BJ (cell line): ENCODE measurements around the gene ALPK1. TPM values are rescaled to one million over a fixed set of nuclear protein-coding genes. Genes with fewer than 3 reads are reported as not detected.
"Not testable (repeated sequence)": the region's sequence is repeated elsewhere in the genome, so short reads cannot be mapped to it uniquely, and the experiment has no call there.

Source experiments
- CTCF ChIA-PET: fragments of 350-600 bp; formaldehyde crosslinking; extraction: SDS; loops from one replicate; lab custom pipeline; 2021; ENCODE audit warnings: antibody characterized with exemption, inconsistent platforms; lab: Yijun Ruan, JAX
- POLR2A ChIA-PET: fragments of 300-600 bp; sonication (Branson Sonifier 250); formaldehyde crosslinking; extraction: SDS; loops from one replicate; lab custom pipeline; 2021; ENCODE audit warnings: antibody characterized with exemption; lab: Charles Lee
- DNase-seq: peaks from one replicate; pipeline ENCODE4 v3.0.0-alpha.2; 2011; ENCODE audit warnings: low read depth
- H3K27me3 ChIP-seq: 2 replicates; pipeline ENCODE4 v1.6.0; 2011; ENCODE audit warnings: low read length; ENCODE audit not compliant: control insufficient read depth, insufficient read depth
- H3K36me3 ChIP-seq: 2 replicates; pipeline ENCODE4 v1.5.1; 2011; ENCODE audit warnings: low read length; ENCODE audit not compliant: control insufficient read depth, insufficient read depth
- H3K4me3 ChIP-seq: 2 replicates; pipeline ENCODE4 v1.5.1; 2011; ENCODE audit warnings: low read depth, mild to moderate bottlenecking, control low read depth, low read length
- polyA plus RNA-seq: library from polyadenylated mRNA; depleted of rRNA; stranded (reverse); fragments of >200 nt; gene quantifications from 2 replicates; pipeline ENCODE4 v1.2.3, GENCODE V29; 2011
- TF ChIP-seq, protein P1 (sequence below): IDR thresholded peaks from 2 replicates; pipeline ENCODE4 v1.5.1; 2011; ENCODE audit warnings: low read depth, mild to moderate bottlenecking, control low read depth, inconsistent platforms, low read length, moderate library complexity; ENCODE audit not compliant: insufficient read depth

Gene ALPK1
- polyA plus RNA-seq, 1 experiment: 7.6 TPM

DNA sequence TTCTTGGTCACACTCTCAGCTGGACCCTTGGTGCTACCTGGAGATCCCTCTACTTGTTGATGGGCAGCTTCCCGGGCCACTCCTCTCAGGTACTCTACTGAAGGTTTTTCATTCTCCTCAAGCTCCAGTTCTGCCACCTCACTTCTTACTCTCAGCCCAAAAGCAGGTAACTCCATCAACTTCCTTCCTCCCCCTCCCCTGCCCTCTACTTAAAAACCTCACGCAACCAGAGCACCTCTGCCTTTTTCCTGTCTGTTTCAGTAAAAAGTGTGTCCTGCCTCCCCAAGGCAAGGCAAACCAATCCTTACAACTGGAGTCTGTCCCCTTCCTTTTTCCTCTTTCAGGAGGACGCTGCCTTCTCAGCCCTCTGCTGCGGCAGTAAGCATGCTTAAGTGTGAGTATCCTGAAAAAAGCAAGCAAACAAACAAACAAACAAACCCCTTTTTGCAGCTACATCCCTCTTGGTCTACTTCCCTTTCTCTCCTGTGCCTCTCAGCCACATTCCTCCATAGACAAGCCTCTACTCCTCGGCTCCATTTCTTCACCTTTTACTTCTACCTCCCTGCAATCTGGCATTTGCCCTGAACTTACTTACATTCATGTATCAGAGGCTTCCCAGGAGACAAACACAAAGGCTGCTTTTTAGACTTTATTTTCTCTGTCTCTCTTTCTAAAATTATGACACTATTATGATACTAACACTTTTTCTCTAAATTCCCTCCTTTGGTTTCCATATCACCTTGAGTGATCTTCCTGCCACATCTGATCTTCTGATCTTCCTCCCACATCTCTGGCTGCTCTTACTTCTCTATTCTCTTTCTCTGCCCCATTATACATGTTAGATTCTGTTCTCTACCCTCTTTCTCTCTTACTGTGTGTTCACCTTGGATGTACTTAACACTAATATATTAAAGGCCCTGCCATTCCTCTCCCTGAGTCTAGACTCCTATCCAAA is 5.4 kb downstream of the ALPK1 start:
- CTCF ChIA-PET: interaction anchor here (0.8 to 1.1 kb wide), 3 partner anchors 18 to 36 kb away, joined by 3 to 4 read pairs (median 3); no protein-coding TSS in a partner anchor
- Histone ChIP-seq H3K4me3 (no peak overlapping the region), H3K27me3 (no peaks in the 10 kb centered on the region), H3K36me3 (no peaks in the 10 kb centered on the region)
- POLR2A ChIA-PET: no interaction called here
- DNase-seq: no peak
- TF ChIP-seq, protein P1, sequence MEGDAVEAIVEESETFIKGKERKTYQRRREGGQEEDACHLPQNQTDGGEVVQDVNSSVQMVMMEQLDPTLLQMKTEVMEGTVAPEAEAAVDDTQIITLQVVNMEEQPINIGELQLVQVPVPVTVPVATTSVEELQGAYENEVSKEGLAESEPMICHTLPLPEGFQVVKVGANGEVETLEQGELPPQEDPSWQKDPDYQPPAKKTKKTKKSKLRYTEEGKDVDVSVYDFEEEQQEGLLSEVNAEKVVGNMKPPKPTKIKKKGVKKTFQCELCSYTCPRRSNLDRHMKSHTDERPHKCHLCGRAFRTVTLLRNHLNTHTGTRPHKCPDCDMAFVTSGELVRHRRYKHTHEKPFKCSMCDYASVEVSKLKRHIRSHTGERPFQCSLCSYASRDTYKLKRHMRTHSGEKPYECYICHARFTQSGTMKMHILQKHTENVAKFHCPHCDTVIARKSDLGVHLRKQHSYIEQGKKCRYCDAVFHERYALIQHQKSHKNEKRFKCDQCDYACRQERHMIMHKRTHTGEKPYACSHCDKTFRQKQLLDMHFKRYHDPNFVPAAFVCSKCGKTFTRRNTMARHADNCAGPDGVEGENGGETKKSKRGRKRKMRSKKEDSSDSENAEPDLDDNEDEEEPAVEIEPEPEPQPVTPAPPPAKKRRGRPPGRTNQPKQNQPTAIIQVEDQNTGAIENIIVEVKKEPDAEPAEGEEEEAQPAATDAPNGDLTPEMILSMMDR: no peak

DNA sequence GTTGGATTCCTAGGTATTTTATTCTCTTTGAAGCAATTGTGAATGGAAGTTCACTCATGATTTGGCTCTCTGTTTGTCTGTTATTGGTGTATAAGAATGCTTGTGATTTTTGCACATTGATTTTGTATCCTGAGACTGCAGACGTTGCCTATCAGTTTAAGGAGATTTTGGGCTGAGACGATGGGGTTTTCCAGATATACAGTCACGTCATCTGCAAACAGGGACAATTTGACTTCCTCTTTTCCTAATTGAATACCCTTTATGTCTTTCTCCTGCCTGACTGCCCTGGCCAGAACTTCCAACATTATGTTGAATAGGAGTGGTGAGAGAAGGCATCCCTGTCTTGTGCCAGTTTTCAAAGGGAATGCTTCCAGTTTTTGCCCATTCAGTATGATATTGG is 8.3 kb downstream of the ALPK1 start:
- POLR2A ChIA-PET, DNase-seq, CTCF ChIA-PET: not testable (repeated sequence)

DNA sequence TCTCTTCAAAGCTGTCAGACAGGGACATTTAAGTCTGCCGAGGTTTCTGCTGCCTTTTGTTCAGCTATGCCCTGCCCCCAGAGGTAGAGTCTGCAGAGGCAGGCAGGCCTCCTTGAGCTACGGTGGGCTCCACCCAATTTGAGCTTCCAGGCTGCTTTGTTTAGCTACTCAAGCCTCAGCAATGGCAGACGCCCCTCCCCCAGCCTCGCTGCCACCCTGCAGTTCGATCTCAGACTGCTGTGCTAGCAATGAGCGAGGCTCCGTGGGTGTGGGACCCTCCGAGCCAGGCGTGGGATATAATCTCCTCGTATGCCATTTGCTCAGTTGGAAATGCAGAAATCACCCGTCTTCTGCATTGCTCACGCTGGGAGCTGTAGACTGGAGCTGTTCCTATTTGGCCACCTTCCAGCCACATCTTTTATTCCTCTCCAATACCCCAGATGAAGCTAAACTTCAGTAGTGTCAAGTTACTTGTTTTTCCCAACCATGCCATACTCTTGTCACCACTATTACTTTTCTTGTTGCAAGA is 12.2 kb downstream of the ALPK1 start:
- not testable (repeated sequence) for H3K4me3 ChIP-seq, DNase-seq, H3K27me3 ChIP-seq, H3K36me3 ChIP-seq
- ChIA-PET CTCF (interaction anchor here (0.6 to 2.0 kb wide), 8 partner anchors 8 to 323 kb away, joined by 3 to 7 read pairs (median 4); no protein-coding TSS in a partner anchor), POLR2A (interaction anchor here (0.6 kb wide), 1 partner anchor 12 kb away, joined by 5 read pairs; the partner anchor contains the start of gene ALPK1)

More for the DNA sequence above, 8.3 kb downstream of the ALPK1 start:
- H3K4me3 ChIP-seq, H3K36me3 ChIP-seq, H3K27me3 ChIP-seq: not testable (repeated sequence)

DNA sequence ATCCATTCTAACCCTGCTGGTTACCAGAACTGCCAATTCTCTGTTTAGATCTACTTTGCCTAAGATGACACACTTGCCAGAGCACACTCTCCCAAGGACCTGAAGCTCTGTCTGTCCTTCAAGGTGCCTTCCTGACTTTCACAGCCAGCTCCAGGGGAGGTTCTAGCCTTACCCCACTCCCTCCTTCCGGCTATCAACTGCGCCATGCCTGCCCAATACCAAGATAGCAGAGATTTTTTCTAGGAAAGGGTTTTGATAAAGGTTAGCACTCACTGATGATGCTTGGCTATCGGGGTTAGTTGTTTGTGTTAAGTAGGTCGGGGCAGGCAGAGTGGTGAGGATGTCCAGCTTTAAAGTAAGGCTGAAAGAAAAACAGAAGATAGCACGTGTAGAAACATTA is 14.3 kb downstream of the ALPK1 start:
- TF ChIP-seq, protein P1: no peak
- Histone ChIP-seq H3K4me3 (no peak overlapping the region), H3K36me3 (no peaks in the 10 kb centered on the region; the same call in 1 of the 2 replicates), H3K27me3 (no peaks in the 10 kb centered on the region)
- CTCF ChIA-PET: interaction anchor here (0.7 to 1.5 kb wide), 6 partner anchors 9 to 213 kb away, joined by 3 to 6 read pairs (median 4); partner anchors contain the start of genes ALPK1 and TIFA
- POLR2A ChIA-PET: no interaction called here
- DNase-seq: no peak

DNA sequence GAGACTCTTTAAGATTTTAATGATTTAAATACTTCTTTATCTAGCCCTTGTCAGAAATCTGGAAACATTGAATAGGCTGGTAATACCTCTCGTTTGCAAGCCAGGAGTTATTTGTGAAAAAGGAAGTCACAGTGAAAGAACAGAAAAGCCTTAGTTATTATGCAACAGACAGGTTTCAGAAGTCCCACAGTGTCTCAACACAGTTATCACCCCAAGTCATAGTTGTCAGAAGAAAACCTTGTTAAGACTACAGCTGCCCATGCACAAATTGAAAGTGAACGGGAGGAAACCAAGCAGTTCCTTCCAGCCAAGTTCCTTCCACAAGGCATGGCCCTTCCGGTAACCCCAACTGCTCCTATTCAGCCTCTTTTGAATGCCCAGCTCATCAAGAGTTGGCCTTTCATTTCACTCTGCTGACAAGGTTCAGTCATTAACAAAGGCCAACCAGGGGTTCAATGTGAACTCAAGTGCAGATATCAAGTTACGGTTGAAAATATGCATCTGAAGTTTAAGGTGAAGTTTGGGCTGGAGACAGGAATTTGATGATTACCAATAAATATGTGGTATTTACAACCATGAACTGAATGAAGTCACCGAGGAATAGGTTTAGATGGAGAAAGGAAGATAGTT is 15.6 kb downstream of the ALPK1 start:
- no peak for DNase-seq
- H3K27me3 ChIP-seq: no peaks in the 10 kb centered on the region
- POLR2A ChIA-PET: no interaction called here
- no peak overlapping the region for H3K4me3 ChIP-seq
- CTCF ChIA-PET: no interaction called here
- TF ChIP-seq, protein P1: no peak
- no peaks in the 10 kb centered on the region; the same call in 1 of the 2 replicates for H3K36me3 ChIP-seq

DNA sequence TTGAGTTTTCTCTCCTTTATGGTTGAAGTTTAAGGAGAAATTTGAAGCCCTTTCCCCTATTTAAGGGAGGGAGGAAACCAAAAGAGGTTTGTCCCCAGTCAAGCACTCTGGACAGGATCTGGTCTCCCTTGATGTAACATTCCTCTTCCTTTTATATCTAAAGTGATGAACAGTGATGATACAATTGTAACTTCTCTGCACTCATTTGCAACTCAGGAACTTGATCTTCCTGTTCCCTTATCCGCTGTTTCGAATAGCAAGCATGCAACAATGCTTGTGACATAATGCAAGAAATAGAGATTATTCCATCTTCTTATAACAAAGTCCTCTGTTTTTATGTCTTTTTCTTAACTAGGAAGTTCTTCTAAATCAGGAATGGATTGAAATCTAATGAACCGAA is 18.3 kb downstream of the ALPK1 start:
- Histone ChIP-seq H3K27me3 (no peaks in the 10 kb centered on the region), H3K4me3 (no peak overlapping the region), H3K36me3 (no peaks in the 10 kb centered on the region)
- ChIA-PET CTCF (no interaction called here), POLR2A (no interaction called here)
- DNase-seq: no peak
- TF ChIP-seq, protein P1: no peak
